ENCODE data around the gene GPATCH2.

GPATCH2 gene

GRCh38 chr1:217660353-217661062, 29.6 kb upstream of the GPATCH2 start:
- in situ Hi-C loops (cut with HindIII; ENCODE audit: low pct_ligation_motif_present, low sequenced_read_pairs), result no loop called here
- DNase-seq, result peak; percentile 32
- H3K27me3 ChIP-seq (replicated peaks), result no peaks in the 10 kb centered on the region
- no peak overlapping the region for H3K27ac ChIP-seq
- H3K36me3 ChIP-seq (replicated peaks), result no peaks in the 10 kb centered on the region
- peak; percentile 58 for TF ChIP-seq CTCF (IDR thresholded peaks at IDR 0.05; ENCODE audit: low read depth, low read length, missing control alignments)
- H3K4me3 ChIP-seq (ENCODE audit: low read depth, low read length), result no peak overlapping the region

GRCh38 chr1:217650674-217651073, 19.8 kb upstream of the GPATCH2 start:
- in situ Hi-C loops (cut with HindIII; ENCODE audit: low pct_ligation_motif_present, low sequenced_read_pairs), result no loop called here
- Histone ChIP-seq H3K4me3 (ENCODE audit: low read depth, low read length) (no peak overlapping the region), H3K27me3 (replicated peaks) (no peaks in the 10 kb centered on the region), H3K36me3 (replicated peaks) (no peaks in the 10 kb centered on the region), H3K27ac (no peak overlapping the region)
- TF ChIP-seq CTCF (IDR thresholded peaks at IDR 0.05; ENCODE audit: low read depth, low read length, missing control alignments), result no peak
- no peak for DNase-seq

GRCh38 chr1:217647791-217648190, 16.9 kb upstream of the GPATCH2 start:
- Histone ChIP-seq H3K4me3 (ENCODE audit: low read depth, low read length) (no peak overlapping the region), H3K27ac (no peak overlapping the region), H3K36me3 (replicated peaks) (no peaks in the 10 kb centered on the region), H3K27me3 (replicated peaks) (no peaks in the 10 kb centered on the region)
- no peak for DNase-seq
- in situ Hi-C loops (cut with HindIII; ENCODE audit: low pct_ligation_motif_present, low sequenced_read_pairs), result no loop called here
- TF ChIP-seq CTCF (IDR thresholded peaks at IDR 0.05; ENCODE audit: low read depth, low read length, missing control alignments), result no peak

GRCh38 chr1:217642455-217642854, 11.6 kb upstream of the GPATCH2 start:
- TF ChIP-seq CTCF (IDR thresholded peaks at IDR 0.05; ENCODE audit: low read depth, low read length, missing control alignments), result no peak
- no peaks in the 10 kb centered on the region for H3K27me3 ChIP-seq (replicated peaks)
- in situ Hi-C loops (cut with HindIII; ENCODE audit: low pct_ligation_motif_present, low sequenced_read_pairs), result no loop called here
- H3K27ac ChIP-seq, result no peak overlapping the region
- H3K36me3 ChIP-seq (replicated peaks), result no peaks in the 10 kb centered on the region
- H3K4me3 ChIP-seq (ENCODE audit: low read depth, low read length), result no peak overlapping the region
- no peak for DNase-seq

- Histone ChIP-seq H3K27me3 (replicated peaks) (no peaks in the 10 kb centered on the region), H3K27ac (no peak overlapping the region), H3K36me3 (replicated peaks) (no peaks in the 10 kb centered on the region), H3K4me3 (ENCODE audit: low read depth, low read length) (no peak overlapping the region)
- TF ChIP-seq CTCF (IDR thresholded peaks at IDR 0.05; ENCODE audit: low read depth, low read length, missing control alignments), result no peak
- no peak for DNase-seq
- in situ Hi-C loops (cut with HindIII; ENCODE audit: low pct_ligation_motif_present, low sequenced_read_pairs), result no loop called here
These were observed 3.5 kb downstream of the GPATCH2 start for GRCh38 chr1:217627431-217627830.

- no peaks in the 10 kb centered on the region for H3K27me3 ChIP-seq (replicated peaks)
- DNase-seq, result no peak
- H3K4me3 ChIP-seq (ENCODE audit: low read depth, low read length), result no peak overlapping the region
- no peak overlapping the region for H3K27ac ChIP-seq
- no peaks in the 10 kb centered on the region for H3K36me3 ChIP-seq (replicated peaks)
- no peak for TF ChIP-seq CTCF (IDR thresholded peaks at IDR 0.05; ENCODE audit: low read depth, low read length, missing control alignments)
- in situ Hi-C loops (cut with HindIII; ENCODE audit: low pct_ligation_motif_present, low sequenced_read_pairs), result no loop called here
These were observed 4.6 kb downstream of the GPATCH2 start for GRCh38 chr1:217626321-217626720.

All from brain microvascular endothelial cell (primary cell).